PFSK-1 (cell line): Measurements from ENCODE around the gene PEMT. TPM values are rescaled to one million over a fixed set of nuclear protein-coding genes. Genes with fewer than 3 reads are reported as not detected.
A peak's percentile ranks its signal among the peaks of the same experiment; 100 is the strongest.

Experiments used
- FOXP2 ChIP-seq: optimal IDR thresholded peaks from 2 replicates; pipeline ENCODE3; 2011; ENCODE audit warnings: borderline replicate concordance, control low read depth, inconsistent platforms; ENCODE audit not compliant: insufficient read depth; ENCODE audit errors: extremely low read length, extremely low read depth
- POLR2AphosphoS5 ChIP-seq: IDR thresholded peaks from 2 replicates; pipeline ENCODE4 v1.6.1; 2012; ENCODE audit warnings: low read depth, mild to moderate bottlenecking, control low read depth, low read length, moderate library complexity
- SIN3A ChIP-seq: IDR thresholded peaks from 2 replicates; pipeline ENCODE4 v1.6.1; 2012; ENCODE audit warnings: mild to moderate bottlenecking, low read length, moderate library complexity, borderline replicate concordance; ENCODE audit not compliant: insufficient read depth
- TAF1 ChIP-seq: IDR thresholded peaks from 2 replicates; pipeline ENCODE4 v1.6.1; 2012; ENCODE audit warnings: low read length, control low read depth, borderline replicate concordance; ENCODE audit not compliant: insufficient read depth
- polyA plus RNA-seq: library from polyadenylated mRNA; unstranded; fragments of >200 nt; gene quantifications from one replicate; pipeline ENCODE4 v1.2.1, GENCODE V29; 2012; ENCODE audit warnings: low read depth, missing spikeins; ENCODE audit not compliant: insufficient read length
- TF ChIP-seq, protein P1 (sequence below), 2 experiments: IDR thresholded peaks; 2 replicates each; pipeline versions ENCODE4 v1.6.1 to v1.8.0; 2011 to 2012; ENCODE audit warnings: low read depth in 2 of 2, low read length in 2 of 2, control low read depth in 1 of 2, inconsistent platforms in 1 of 2, mild to moderate bottlenecking in 1 of 2, moderate library complexity in 1 of 2; ENCODE audit not compliant: insufficient read depth in 1 of 2

PEMT gene
- 70.8 TPM for polyA plus RNA-seq

DNA sequence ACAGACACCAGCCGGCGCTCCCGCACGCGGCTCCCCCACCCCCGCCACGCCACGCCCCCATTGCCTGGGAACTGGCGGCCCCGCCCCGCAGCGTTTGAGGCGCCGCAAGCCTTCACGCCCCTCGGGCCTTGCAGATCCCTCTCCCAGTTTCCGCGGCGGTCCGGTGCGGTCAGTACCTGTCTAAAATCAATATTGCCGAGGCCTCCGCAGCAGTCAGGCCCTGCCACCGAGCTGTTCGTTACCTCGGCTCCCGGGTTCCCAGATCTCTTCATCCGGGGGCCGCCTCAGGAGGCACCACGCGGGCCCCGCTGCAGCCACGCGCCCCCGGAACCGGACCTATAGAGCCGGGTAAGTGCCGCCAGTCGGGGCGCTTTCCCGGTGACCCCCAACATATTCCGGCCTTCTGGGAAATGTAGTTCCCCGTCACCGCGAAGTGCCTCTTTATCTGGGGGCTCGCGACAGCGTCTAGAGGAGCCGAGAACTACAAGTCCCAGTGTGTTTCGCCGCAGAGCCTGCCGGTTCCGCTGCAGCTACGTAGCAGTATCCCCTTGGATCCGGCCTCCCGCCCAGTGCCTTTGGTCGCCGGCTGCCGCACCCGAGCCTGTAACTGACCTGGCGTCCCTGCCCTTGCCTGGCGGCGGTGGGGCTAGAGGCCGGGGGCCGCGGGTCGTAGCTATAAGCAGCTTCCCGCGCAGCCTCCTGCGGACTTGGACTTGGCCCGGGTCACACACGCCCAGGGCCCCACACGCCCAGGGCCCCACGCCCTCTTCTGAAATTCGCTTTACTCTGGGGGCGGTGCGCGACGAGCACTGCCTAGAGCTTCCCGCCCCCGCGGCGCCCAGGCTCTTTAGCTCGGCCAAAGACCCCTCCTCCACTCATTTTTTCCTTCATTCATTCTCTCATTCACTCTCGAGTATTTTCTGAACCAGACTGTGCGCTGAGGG is at the start of gene PEMT:
Gene PEMT, minus strand, starts transcription at position 354 of the 944 bp plus-strand sequence. Its CDS starts 82 bp downstream, at position 272.
- TF ChIP-seq TAF1, result no peak
- TF ChIP-seq, protein P1, sequence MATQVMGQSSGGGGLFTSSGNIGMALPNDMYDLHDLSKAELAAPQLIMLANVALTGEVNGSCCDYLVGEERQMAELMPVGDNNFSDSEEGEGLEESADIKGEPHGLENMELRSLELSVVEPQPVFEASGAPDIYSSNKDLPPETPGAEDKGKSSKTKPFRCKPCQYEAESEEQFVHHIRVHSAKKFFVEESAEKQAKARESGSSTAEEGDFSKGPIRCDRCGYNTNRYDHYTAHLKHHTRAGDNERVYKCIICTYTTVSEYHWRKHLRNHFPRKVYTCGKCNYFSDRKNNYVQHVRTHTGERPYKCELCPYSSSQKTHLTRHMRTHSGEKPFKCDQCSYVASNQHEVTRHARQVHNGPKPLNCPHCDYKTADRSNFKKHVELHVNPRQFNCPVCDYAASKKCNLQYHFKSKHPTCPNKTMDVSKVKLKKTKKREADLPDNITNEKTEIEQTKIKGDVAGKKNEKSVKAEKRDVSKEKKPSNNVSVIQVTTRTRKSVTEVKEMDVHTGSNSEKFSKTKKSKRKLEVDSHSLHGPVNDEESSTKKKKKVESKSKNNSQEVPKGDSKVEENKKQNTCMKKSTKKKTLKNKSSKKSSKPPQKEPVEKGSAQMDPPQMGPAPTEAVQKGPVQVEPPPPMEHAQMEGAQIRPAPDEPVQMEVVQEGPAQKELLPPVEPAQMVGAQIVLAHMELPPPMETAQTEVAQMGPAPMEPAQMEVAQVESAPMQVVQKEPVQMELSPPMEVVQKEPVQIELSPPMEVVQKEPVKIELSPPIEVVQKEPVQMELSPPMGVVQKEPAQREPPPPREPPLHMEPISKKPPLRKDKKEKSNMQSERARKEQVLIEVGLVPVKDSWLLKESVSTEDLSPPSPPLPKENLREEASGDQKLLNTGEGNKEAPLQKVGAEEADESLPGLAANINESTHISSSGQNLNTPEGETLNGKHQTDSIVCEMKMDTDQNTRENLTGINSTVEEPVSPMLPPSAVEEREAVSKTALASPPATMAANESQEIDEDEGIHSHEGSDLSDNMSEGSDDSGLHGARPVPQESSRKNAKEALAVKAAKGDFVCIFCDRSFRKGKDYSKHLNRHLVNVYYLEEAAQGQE (IDR thresholded peaks at IDR 0.05; ENCODE audit: insufficient read depth in 1 of 2, low read depth in 2 of 2, low read length in 2 of 2), result 0 out of 4 replicates have a peak, but pooled peaks of 1 of the 2 experiments have one; percentile 23
- TF ChIP-seq SIN3A, result no peak
- TF ChIP-seq FOXP2, result no peak
- peak; percentile 87 for TF ChIP-seq POLR2AphosphoS5

DNA sequence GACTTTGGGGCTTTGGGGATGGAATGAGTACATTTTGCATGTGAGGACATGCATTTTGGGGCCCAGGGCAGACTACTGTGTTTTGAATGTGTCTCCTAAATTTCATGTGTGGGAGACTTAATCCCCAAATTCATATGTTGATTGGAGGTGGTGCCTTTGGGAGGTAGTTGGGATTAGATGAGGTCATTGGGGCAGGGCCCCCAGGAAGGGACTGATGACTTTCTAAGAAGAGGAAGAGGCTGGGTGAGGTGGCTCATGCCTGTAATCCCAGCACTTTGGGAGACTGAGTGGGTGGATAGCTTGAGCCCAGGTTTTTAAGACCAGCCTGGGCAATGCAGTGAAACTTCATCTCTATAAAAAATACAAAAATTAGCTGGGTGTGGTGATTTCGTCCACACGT is 47.0 kb upstream of the PEMT start:
- no peak for TF ChIP-seq FOXP2
- no peak for TF ChIP-seq SIN3A
- TF ChIP-seq TAF1, result no peak
- no peak for TF ChIP-seq POLR2AphosphoS5
- TF ChIP-seq, protein P1 (IDR thresholded peaks at IDR 0.05; ENCODE audit: insufficient read depth in 1 of 2, low read depth in 2 of 2, low read length in 2 of 2), result no peak

DNA sequence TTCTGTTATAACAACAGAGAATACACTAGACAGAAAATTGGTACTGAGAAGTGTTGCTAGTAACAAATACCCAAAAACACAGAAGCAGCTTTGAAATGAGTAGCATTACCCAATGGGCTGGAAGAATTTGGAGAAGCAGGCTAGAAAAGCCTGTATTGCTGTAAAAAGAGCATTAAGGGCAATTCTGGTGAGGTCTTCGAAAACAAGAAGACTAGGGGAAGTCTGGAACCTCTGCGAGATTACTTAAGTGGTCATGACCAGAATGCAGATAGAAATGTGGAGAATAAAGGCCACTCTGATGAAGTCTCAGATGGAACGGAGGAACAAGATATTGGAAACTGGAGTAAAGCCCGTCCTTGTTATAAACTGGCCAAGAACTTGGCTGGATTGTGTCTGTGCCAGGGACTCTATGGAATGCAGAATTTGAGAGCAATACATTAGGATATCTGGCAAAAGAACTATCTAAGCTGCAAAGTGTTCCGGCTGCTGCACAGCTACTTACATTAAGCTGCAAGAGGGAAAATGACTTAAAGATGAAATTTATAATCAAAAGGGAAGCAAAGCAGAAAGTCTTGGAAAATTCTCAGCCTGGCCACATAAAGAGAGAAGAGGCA is 44.9 kb upstream of the PEMT start:
- TF ChIP-seq FOXP2 (no peak), SIN3A (no peak), POLR2AphosphoS5 (no peak), TAF1 (no peak)
- TF ChIP-seq, protein P1 (IDR thresholded peaks at IDR 0.05; ENCODE audit: insufficient read depth in 1 of 2, low read depth in 2 of 2, low read length in 2 of 2), result no peak

- TF ChIP-seq FOXP2 (no peak), TAF1 (no peak), SIN3A (no peak), POLR2AphosphoS5 (no peak)
- TF ChIP-seq, protein P1 (IDR thresholded peaks at IDR 0.05; ENCODE audit: insufficient read depth in 1 of 2, low read depth in 2 of 2, low read length in 2 of 2), result no peak
These were observed 43.6 kb upstream of the PEMT start for GRCh38 chr17:17635126-17635525.
